K562 (cell line): ENCODE results near the gene FRAT2. TPM values are rescaled to one million over a fixed set of nuclear protein-coding genes. Genes with fewer than 3 reads are reported as not detected.

Experiments
- ATAC-seq: fragments of 200-7000 bp; cut with Tn5 transposase; 3 replicates; pipeline ENCODE4 v1.9.1; 2020; ENCODE audit warnings: moderate library complexity
- BruUV-seq: library from RNA; stranded (reverse); fragments of 400-500 nt; replicated peaks from 2 replicates; lab custom pipeline; 2021; lab: Mats Ljungman, UMichigan
- CTCF ChIA-PET: fragments of 300-600 bp; formaldehyde crosslinking; extraction: SDS; loops from one replicate; lab custom pipeline; 2021; ENCODE audit warnings: low intra/inter-chr PET ratio; lab: Yijun Ruan, JAX
- POLR2A ChIA-PET: fragments of 300-600, 350-650 bp; sonication (Branson Sonifier 250); formaldehyde crosslinking; extraction: SDS; loops from one replicate; lab custom pipeline; 2021; ENCODE audit warnings: antibody characterized with exemption, inconsistent platforms; lab: Yijun Ruan, JAX
- DNase-seq, 4 experiments: peaks; one replicate each; pipeline versions ENCODE4 v3.0.0 to v3.0.0-alpha.2; 2011 to 2018; ENCODE audit warnings: low spot score in 3 of 4, mixed read lengths in 3 of 4; ENCODE audit errors: extremely low read depth in 1 of 4
- FAIRE-seq: peaks from 2 replicates; lab custom pipeline; 2011; peaks lifted over from hg19 to GRCh38; lab: Jason Lieb, UNC
- H2AFZ ChIP-seq: 2 replicates; pipeline ENCODE4 v1.6.0; 2011; ENCODE audit warnings: low read depth, low read length, control low read depth, inconsistent platforms
- H3K27ac ChIP-seq: fragments of 200-600 bp; 3 replicates; pipeline ENCODE4 v1.8.0; 2011; ENCODE audit warnings: low read depth, mild to moderate bottlenecking, control low read depth, inconsistent platforms, low read length, moderate library complexity, mixed read lengths; ENCODE audit errors: extremely low read depth
- H3K27me3 ChIP-seq, 2 experiments: fragments of 300-600 bp in 1 of 2; 2 replicates in 1 of 2; 3 replicates in 1 of 2; pipeline versions ENCODE4 v1.6.0 to v1.8.0; 2011; ENCODE audit warnings: inconsistent platforms in 2 of 2, low read length in 2 of 2, mild to moderate bottlenecking in 1 of 2, mixed read lengths in 1 of 2, moderate library complexity in 1 of 2; ENCODE audit not compliant: control insufficient read depth in 2 of 2, insufficient read depth in 2 of 2
- H3K36me3 ChIP-seq: fragments of 300-600 bp; 3 replicates; pipeline ENCODE4 v1.8.0; 2011; ENCODE audit warnings: mild to moderate bottlenecking, low read length, inconsistent platforms; ENCODE audit not compliant: control insufficient read depth, insufficient read depth
- H3K4me1 ChIP-seq, 2 experiments: fragments of 200-600 bp in 1 of 2; replicated peaks in 1 of 2; 2 replicates in 1 of 2; 3 replicates in 1 of 2; pipeline versions ENCODE4 v1.5.1 to v1.8.0; 2011; ENCODE audit warnings: inconsistent platforms in 2 of 2, low read length in 2 of 2, mild to moderate bottlenecking in 1 of 2, mixed read lengths in 1 of 2, moderate library complexity in 1 of 2; ENCODE audit not compliant: control insufficient read depth in 2 of 2, insufficient read depth in 2 of 2
- H3K4me2 ChIP-seq: 2 replicates; pipeline ENCODE4 v1.6.1; 2011; ENCODE audit warnings: low read length, control low read depth, inconsistent platforms, mixed read lengths; ENCODE audit not compliant: insufficient read depth
- H3K4me3 ChIP-seq: fragments of 200-600 bp; sonication (generic), shearing (Covaris generic); 2 replicates; pipeline ENCODE4 v1.5.1; 2016; ENCODE audit warnings: control low read depth, inconsistent platforms
- H3K79me2 ChIP-seq: fragments of 200-600 bp; 3 replicates; pipeline ENCODE4 v1.8.0; 2011; ENCODE audit warnings: low read length, inconsistent platforms; ENCODE audit not compliant: control insufficient read depth, insufficient read depth
- H3K9ac ChIP-seq, 2 experiments: 2 replicates each; pipeline versions ENCODE4 v1.6.0 to v1.6.1; 2011; ENCODE audit warnings: low read depth in 2 of 2, low read length in 2 of 2, control low read depth in 1 of 2, inconsistent platforms in 1 of 2, mild to moderate bottlenecking in 1 of 2, mixed read lengths in 1 of 2; ENCODE audit not compliant: insufficient read depth in 1 of 2
- H3K9me1 ChIP-seq: one replicate; pipeline ENCODE4 v1.6.0; 2011; ENCODE audit warnings: inconsistent platforms, mild to moderate bottlenecking, low read length, moderate library complexity; ENCODE audit not compliant: control insufficient read depth, insufficient read depth
- H3K9me3 ChIP-seq: replicated peaks from 2 replicates; pipeline ENCODE4 v1.5.1; 2011; ENCODE audit warnings: low read depth, low read length, inconsistent platforms; ENCODE audit not compliant: control insufficient read depth, insufficient read depth
- H4K20me1 ChIP-seq: replicated peaks from 2 replicates; pipeline ENCODE4 v1.6.1; 2011; ENCODE audit warnings: low read length, inconsistent platforms, mixed read lengths; ENCODE audit not compliant: control insufficient read depth, insufficient read depth
- ATF6 ChIP-seq: sonication (generic); formaldehyde crosslinking; IDR thresholded peaks from 2 replicates; pipeline ENCODE4 v1.4.0; 2020; ENCODE audit warnings: mild to moderate bottlenecking, missing genetic modification reagents
- HIVEP1 ChIP-seq: fragments of 250-450 bp; sonication (Bioruptor Pico); IDR thresholded peaks from 2 replicates; pipeline ENCODE4 v1.4.0; 2020; ENCODE audit warnings: mild to moderate bottlenecking
- HNRNPLL ChIP-seq: fragments of 200-400 bp; formaldehyde crosslinking; IDR thresholded peaks from 2 replicates; pipeline ENCODE4 v1.6.1; 2017; ENCODE audit warnings: low read length, low read depth, mild to moderate bottlenecking; ENCODE audit not compliant: poor library complexity, severe bottlenecking
- MAFG ChIP-seq: fragments of 450-650 bp; conservative IDR thresholded peaks from 2 replicates; pipeline ENCODE4 v1.6.1; 2016; ENCODE audit warnings: missing genetic modification characterization, missing compliant biosample characterization
- NKRF ChIP-seq: fragments of 450-650 bp; IDR thresholded peaks from 2 replicates; pipeline ENCODE4 v1.6.1; 2016; ENCODE audit warnings: borderline replicate concordance
- SIRT6 ChIP-seq: IDR thresholded peaks from one replicate; pipeline ENCODE4 v1.6.1; 2012; ENCODE audit warnings: low read depth, mild to moderate bottlenecking, control low read depth, inconsistent platforms, low read length, moderate library complexity
- ZNF146 ChIP-seq: IDR thresholded peaks from one replicate; pipeline ENCODE4 v1.6.1; 2018; ENCODE audit warnings: missing compliant biosample characterization; ENCODE audit not compliant: unreplicated experiment
- ZNF239 ChIP-seq: fragments of 250-450 bp; sonication (Bioruptor Pico); IDR thresholded peaks from 2 replicates; pipeline ENCODE4 v1.4.0; 2020; ENCODE audit warnings: mild to moderate bottlenecking
- WGBS: fragments of 100-300 bp; shearing (Covaris generic); methylation state at CpG from one replicate; pipeline ENCODE4 v1.1.6; 2016; ENCODE audit warnings: low coverage, mixed read lengths; ENCODE audit not compliant: insufficient coverage; ENCODE audit errors: missing lambda C conversion rate; 5-methylcytosine and 5-hydroxymethylcytosine counted together
- in situ Hi-C: fragments of 300-500 bp; cut with MboI; formaldehyde crosslinking; loops from 4 replicates; pipeline ENCODE4 v1.15.0; 2018; ENCODE audit warnings: inconsistent platforms, mixed read lengths
- intact Hi-C: fragments of 100-400 bp; cut with micrococcal nuclease; formaldehyde crosslinking; loops from 2 replicates; pipeline ENCODE4 v1.14.2; 2022
- polyA plus RNA-seq, 8 experiments: library from polyadenylated mRNA; depleted of rRNA in 4 of 8; stranded (reverse) in 5 of 8; unstranded in 3 of 8; fragments of >200 nt; fragmentation: Nextera tagmentation in 2 of 8; fragmentation: Illumina TruSeq in 1 of 8; extraction: Ambion mirVana in 2 of 8; extraction: Trizol in 1 of 8; gene quantifications; 2 replicates each; pipeline versions ENCODE4 v1.2.1 to v1.2.3, GENCODE V29; 2011 to 2014; ENCODE audit warnings: inconsistent platforms in 1 of 8, missing spikeins in 1 of 8
- total RNA-seq, 7 experiments: library from RNA; depleted of rRNA in 6 of 7; stranded (reverse); fragments of >200 nt in 6 of 7; fragmentation: Illumina TruSeq in 2 of 7; extraction: Trizol in 2 of 7; gene quantifications; 2 replicates each; pipeline versions ENCODE4 v1.2.1 to v1.2.3, GENCODE V29; 2011 to 2021; ENCODE audit warnings: low replicate concordance in 1 of 7
- TF ChIP-seq, protein P1 (sequence below): IDR thresholded peaks from 2 replicates; pipeline ENCODE4 v1.6.1; 2016; ENCODE audit warnings: missing genetic modification characterization, missing compliant biosample characterization
- TF ChIP-seq, protein P2 (sequence below): fragments of 450-650 bp; IDR thresholded peaks from 2 replicates; pipeline ENCODE4 v1.6.1; 2016; ENCODE audit warnings: low read depth, mild to moderate bottlenecking, moderate library complexity
- TF ChIP-seq, protein P3 (sequence below): fragments of 250-450 bp; sonication (Bioruptor Pico); IDR thresholded peaks from 2 replicates; pipeline ENCODE4 v1.5.0; 2020; ENCODE audit warnings: mild to moderate bottlenecking

Gene FRAT2
- total and polyA plus RNA-seq, 9 of the 15 experiments (the other 6 are each of a cell fraction or from before 2014, with no cell fraction given) = 4.3 to 31.7 (median 19.5) TPM

DNA sequence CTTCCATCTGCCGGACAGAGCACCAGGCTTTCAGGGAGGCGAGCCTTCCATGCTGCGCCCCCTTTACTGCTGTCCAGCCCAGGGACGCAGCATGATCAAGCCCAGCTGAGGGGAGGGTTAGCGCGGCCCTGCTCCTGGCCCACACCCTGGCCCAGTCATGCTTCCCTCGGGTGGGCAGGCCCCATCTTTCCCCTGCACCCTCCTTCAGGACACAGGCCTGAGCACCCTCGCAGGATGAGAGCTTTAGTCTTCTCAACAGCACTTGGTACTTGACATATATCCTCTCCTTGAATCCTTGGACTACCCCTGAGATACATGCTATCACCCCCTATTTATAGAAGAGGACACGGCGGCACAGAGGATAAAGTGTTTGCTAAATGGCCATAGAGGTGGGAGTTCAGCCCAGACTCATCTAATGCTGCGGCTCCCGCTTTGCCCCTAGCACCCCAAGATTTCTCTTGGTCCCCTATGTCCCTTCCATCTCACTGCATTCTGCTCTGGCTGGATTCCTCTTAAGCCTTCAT lies 32.7 kb upstream of the FRAT2 start (continued):
- TF ChIP-seq NKRF (no peak), ZNF146 (no peak), HIVEP1 (CRISPR knock-in tag) (no peak), SIRT6 (no peak)
- TF ChIP-seq, all 486 proteins: peak for 0

GRCh38 chr10:97366572-97366971 lies 32.0 kb upstream of the FRAT2 start:
- 98% methylated on average over 5 of the region's 11 CpGs for WGBS
- DNase-seq (no peak), ATAC-seq (no peak), FAIRE-seq (no peak)
- ChIA-PET POLR2A (no interaction called here), CTCF (no interaction called here)
- no peaks in the 10 kb centered on the region for H3K27me3 ChIP-seq
- BruUV-seq = no TSS peak
- H3K9me3 ChIP-seq = no peaks in the 10 kb centered on the region
- no peak overlapping the region for H3K4me2 ChIP-seq
- intact Hi-C loops (no loop called here), in situ Hi-C loops (no loop called here)
- H3K79me2 ChIP-seq = no peaks in the 10 kb centered on the region
- H3K27ac ChIP-seq = no peak overlapping the region
- no peak overlapping the region for H2AFZ ChIP-seq
- H3K36me3 ChIP-seq = peaks cover 79% of the 10 kb centered on the region; the same call in 2 of the 3 replicates
- no peaks in the 10 kb centered on the region; a peak in 1 of 5 replicates for H3K4me1 ChIP-seq
- no peaks in the 10 kb centered on the region for H3K9me1 ChIP-seq
- no peak overlapping the region for H3K4me3 ChIP-seq
- no peak overlapping the region for H3K9ac ChIP-seq
- no peaks in the 10 kb centered on the region for H4K20me1 ChIP-seq
- TF ChIP-seq, protein P1, sequence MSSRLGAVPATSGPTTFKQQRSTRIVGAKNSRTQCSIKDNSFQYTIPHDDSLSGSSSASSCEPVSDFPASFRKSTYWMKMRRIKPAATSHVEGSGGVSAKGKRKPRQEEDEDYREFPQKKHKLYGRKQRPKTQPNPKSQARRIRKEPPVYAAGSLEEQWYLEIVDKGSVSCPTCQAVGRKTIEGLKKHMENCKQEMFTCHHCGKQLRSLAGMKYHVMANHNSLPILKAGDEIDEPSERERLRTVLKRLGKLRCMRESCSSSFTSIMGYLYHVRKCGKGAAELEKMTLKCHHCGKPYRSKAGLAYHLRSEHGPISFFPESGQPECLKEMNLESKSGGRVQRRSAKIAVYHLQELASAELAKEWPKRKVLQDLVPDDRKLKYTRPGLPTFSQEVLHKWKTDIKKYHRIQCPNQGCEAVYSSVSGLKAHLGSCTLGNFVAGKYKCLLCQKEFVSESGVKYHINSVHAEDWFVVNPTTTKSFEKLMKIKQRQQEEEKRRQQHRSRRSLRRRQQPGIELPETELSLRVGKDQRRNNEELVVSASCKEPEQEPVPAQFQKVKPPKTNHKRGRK (tag) = no peak
- TF ChIP-seq, protein P2, sequence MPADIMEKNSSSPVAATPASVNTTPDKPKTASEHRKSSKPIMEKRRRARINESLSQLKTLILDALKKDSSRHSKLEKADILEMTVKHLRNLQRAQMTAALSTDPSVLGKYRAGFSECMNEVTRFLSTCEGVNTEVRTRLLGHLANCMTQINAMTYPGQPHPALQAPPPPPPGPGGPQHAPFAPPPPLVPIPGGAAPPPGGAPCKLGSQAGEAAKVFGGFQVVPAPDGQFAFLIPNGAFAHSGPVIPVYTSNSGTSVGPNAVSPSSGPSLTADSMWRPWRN = no peak
- no peak for TF ChIP-seq HNRNPLL
- no peak for TF ChIP-seq ATF6
- TF ChIP-seq, protein P3, sequence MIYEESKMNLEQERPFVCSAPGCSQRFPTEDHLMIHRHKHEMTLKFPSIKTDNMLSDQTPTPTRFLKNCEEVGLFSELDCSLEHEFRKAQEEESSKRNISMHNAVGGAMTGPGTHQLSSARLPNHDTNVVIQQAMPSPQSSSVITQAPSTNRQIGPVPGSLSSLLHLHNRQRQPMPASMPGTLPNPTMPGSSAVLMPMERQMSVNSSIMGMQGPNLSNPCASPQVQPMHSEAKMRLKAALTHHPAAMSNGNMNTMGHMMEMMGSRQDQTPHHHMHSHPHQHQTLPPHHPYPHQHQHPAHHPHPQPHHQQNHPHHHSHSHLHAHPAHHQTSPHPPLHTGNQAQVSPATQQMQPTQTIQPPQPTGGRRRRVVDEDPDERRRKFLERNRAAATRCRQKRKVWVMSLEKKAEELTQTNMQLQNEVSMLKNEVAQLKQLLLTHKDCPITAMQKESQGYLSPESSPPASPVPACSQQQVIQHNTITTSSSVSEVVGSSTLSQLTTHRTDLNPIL = no peak
- no peak for TF ChIP-seq ZNF239 (CRISPR knock-in tag)
- no peak for TF ChIP-seq MAFG
